ENCODE results near the gene ATP8A2.

ATP8A2 gene

DNA sequence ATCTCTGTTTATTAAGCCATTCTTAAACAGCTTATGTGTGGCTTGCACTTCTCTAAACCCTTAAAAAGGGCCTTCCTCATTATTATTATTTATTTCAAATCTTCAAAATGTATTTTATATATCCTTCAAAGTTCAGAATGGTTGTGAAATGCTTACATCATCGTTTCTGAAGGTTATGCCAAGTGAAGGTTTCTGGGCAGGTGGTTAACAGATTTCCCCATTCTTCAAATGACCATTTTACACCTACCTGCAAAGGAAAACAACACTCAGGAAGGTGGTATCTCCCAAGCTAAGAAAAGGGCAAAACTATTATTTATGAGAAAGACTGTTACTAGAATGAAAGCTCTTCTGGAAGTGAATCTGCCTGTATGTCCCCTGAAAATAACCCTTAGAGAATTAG is 488.5 kb downstream of the ATP8A2 start:
- Histone ChIP-seq H3K4me3 (ENCODE audit: low read depth in 1 of 2, low read length in 1 of 2) (no peak overlapping the region), H3K27me3 (no peaks in the 10 kb centered on the region), H3K9me3 (no peaks in the 10 kb centered on the region), H3K4me1 (ENCODE audit: control insufficient read depth in 1 of 2, insufficient read depth in 1 of 2, low read depth in 1 of 2, low read length in 1 of 2) (no peaks in the 10 kb centered on the region), H3K36me3 (no peaks in the 10 kb centered on the region), H3K27ac (no peak overlapping the region)
- no peak for TF ChIP-seq CTCF (IDR thresholded peaks at IDR 0.05)

DNA sequence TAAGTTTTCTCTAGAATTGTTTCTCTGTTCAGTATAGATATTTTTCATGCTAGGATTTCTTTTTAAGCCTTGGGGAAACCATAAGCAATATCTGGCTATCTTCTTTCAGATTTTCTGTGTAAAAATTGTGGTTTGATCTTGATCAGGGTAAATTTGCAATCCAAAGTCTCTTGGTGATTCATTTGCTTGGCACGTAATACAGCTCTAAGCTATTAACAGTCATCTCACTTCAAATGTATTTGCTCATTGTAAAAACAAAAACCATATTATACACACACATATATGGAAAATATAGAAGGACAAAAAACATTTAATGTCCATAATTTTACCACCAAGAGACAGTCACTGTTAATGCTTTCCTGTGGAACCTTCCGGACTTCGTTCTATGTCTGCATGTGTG is 489.1 kb downstream of the ATP8A2 start:
- H3K27me3 ChIP-seq, result no peaks in the 10 kb centered on the region
- H3K4me3 ChIP-seq (ENCODE audit: low read depth in 1 of 2, low read length in 1 of 2), result no peak overlapping the region
- TF ChIP-seq CTCF (IDR thresholded peaks at IDR 0.05), result no peak
- H3K9me3 ChIP-seq, result no peaks in the 10 kb centered on the region
- H3K4me1 ChIP-seq (ENCODE audit: control insufficient read depth in 1 of 2, insufficient read depth in 1 of 2, low read depth in 1 of 2, low read length in 1 of 2), result no peaks in the 10 kb centered on the region
- no peak overlapping the region for H3K27ac ChIP-seq
- H3K36me3 ChIP-seq, result no peaks in the 10 kb centered on the region

DNA sequence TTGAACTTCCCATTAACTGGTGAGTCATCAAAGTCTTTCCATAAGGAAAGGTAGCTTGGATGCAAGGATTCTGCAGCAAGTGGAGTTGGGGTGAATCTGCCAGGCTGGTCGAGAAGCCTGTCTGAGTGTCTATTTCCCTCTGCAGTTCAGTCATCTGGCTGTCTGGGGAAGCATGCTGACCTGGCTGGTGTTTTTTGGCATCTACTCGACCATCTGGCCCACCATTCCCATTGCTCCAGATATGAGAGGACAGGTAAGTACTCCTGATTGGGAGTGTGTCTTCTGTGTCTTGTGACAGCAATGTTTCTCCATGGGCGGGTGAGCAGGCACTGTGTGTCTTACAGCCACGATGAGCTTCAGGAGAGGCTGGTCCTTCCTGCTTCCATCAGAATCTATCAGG is 490.4 kb downstream of the ATP8A2 start:
- Histone ChIP-seq H3K4me1 (ENCODE audit: control insufficient read depth in 1 of 2, insufficient read depth in 1 of 2, low read depth in 1 of 2, low read length in 1 of 2) (no peaks in the 10 kb centered on the region), H3K27me3 (no peaks in the 10 kb centered on the region), H3K9me3 (no peaks in the 10 kb centered on the region), H3K27ac (no peak overlapping the region), H3K36me3 (no peaks in the 10 kb centered on the region), H3K4me3 (ENCODE audit: low read depth in 1 of 2, low read length in 1 of 2) (no peak overlapping the region)
- TF ChIP-seq CTCF (IDR thresholded peaks at IDR 0.05), result no peak

DNA sequence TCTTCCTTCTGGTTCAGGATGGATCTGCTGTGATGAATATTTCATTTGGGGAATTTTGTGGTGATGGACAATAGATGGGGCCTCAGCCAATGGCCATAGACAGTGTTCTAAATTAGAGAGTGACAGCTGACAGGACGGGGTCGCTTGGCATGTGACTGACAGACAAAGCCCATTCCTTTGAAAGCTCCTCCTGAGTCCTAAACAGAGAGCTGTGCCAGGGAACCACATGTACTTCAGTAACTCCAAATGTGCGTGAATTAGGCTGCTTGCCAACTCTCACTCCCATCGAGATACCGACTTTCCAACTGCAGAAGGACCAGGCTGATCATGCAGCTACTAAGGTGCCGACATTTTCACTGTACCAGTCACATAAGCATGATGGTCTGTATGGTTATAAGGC is 492.3 kb downstream of the ATP8A2 start:
- Histone ChIP-seq H3K9me3 (no peaks in the 10 kb centered on the region), H3K27ac (no peak overlapping the region), H3K36me3 (no peaks in the 10 kb centered on the region), H3K27me3 (no peaks in the 10 kb centered on the region), H3K4me3 (ENCODE audit: low read depth in 1 of 2, low read length in 1 of 2) (no peak overlapping the region), H3K4me1 (ENCODE audit: control insufficient read depth in 1 of 2, insufficient read depth in 1 of 2, low read depth in 1 of 2, low read length in 1 of 2) (no peaks in the 10 kb centered on the region)
- TF ChIP-seq CTCF (IDR thresholded peaks at IDR 0.05), result no peak

- TF ChIP-seq CTCF (IDR thresholded peaks at IDR 0.05), result no peak
- no peaks in the 10 kb centered on the region for H3K4me1 ChIP-seq (ENCODE audit: control insufficient read depth in 1 of 2, insufficient read depth in 1 of 2, low read depth in 1 of 2, low read length in 1 of 2)
- H3K36me3 ChIP-seq, result no peaks in the 10 kb centered on the region
- H3K27ac ChIP-seq, result no peak overlapping the region
- H3K27me3 ChIP-seq, result no peaks in the 10 kb centered on the region
- H3K4me3 ChIP-seq (ENCODE audit: low read depth in 1 of 2, low read length in 1 of 2), result no peak overlapping the region
- no peaks in the 10 kb centered on the region for H3K9me3 ChIP-seq
Measured at GRCh38 chr13:25864936-25865335, 493.2 kb downstream of the ATP8A2 start.

DNA sequence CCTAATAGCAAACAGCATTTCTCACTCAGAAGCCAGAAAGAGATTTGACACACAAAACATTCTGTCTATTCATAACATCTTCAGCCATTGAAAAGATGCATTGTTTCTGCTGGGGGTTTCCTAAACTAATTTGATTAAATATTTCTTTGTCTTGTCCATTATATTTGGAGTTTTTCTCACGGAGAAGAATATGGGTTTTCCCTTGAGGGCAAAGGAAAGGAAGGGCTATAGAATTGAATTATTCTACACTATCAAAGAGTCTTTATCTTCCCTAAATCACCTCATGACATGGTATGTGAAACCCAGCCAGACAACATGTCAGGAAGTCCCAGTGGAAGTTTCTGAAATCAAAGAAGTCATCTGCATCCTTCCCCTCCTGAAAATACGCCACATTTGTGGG is 493.6 kb downstream of the ATP8A2 start:
- Histone ChIP-seq H3K27me3 (no peaks in the 10 kb centered on the region), H3K36me3 (no peaks in the 10 kb centered on the region), H3K4me3 (ENCODE audit: low read depth in 1 of 2, low read length in 1 of 2) (no peak overlapping the region), H3K9me3 (no peaks in the 10 kb centered on the region), H3K27ac (no peak overlapping the region), H3K4me1 (ENCODE audit: control insufficient read depth in 1 of 2, insufficient read depth in 1 of 2, low read depth in 1 of 2, low read length in 1 of 2) (no peaks in the 10 kb centered on the region)
- TF ChIP-seq CTCF (IDR thresholded peaks at IDR 0.05), result no peak

Measured in neutrophil (primary cell).